ENCODE data around the gene APOBEC3G.
"Not testable (repeated sequence)": the region's sequence is repeated elsewhere in the genome, so short reads cannot be mapped to it uniquely, and the experiment has no call there.

APOBEC3G gene

GRCh38 chr22:39068033-39068785 is 8.9 kb upstream of the APOBEC3G start:
- DNase-seq (ENCODE audit: low spot score): no peak

- no peak for DNase-seq (ENCODE audit: low spot score)
Observed at GRCh38 chr22:39070186-39070585, 6.9 kb upstream of the APOBEC3G start.

GRCh38 chr22:39072581-39072981 is 4.5 kb upstream of the APOBEC3G start:
- not testable (repeated sequence) for DNase-seq (ENCODE audit: low spot score)

GRCh38 chr22:39073981-39074380 is 3.1 kb upstream of the APOBEC3G start:
- DNase-seq (ENCODE audit: low spot score): no peak

- not testable (repeated sequence) for DNase-seq (ENCODE audit: low spot score)
Observed at GRCh38 chr22:39076155-39077025, 685 bp upstream of the APOBEC3G start.

- not testable (repeated sequence) for DNase-seq (ENCODE audit: low spot score)
Observed at GRCh38 chr22:39077912-39078311, 837 bp downstream of the APOBEC3G start.

GRCh38 chr22:39078329-39078728 is 1.3 kb downstream of the APOBEC3G start:
- DNase-seq (ENCODE audit: low spot score): no peak

GRCh38 chr22:39079054-39079637 is 2.1 kb downstream of the APOBEC3G start:
- DNase-seq (ENCODE audit: low spot score): not testable (repeated sequence)

- no peak for DNase-seq (ENCODE audit: low spot score)
Observed at GRCh38 chr22:39080052-39080762, 3.1 kb downstream of the APOBEC3G start.

- DNase-seq (ENCODE audit: low spot score): no peak
Observed at GRCh38 chr22:39081016-39081415, 3.9 kb downstream of the APOBEC3G start.

GRCh38 chr22:39081598-39081997 is 4.5 kb downstream of the APOBEC3G start:
- DNase-seq (ENCODE audit: low spot score): no peak

GRCh38 chr22:39083212-39084165 is 6.4 kb downstream of the APOBEC3G start:
- DNase-seq (ENCODE audit: low spot score): no peak

- no peak for DNase-seq (ENCODE audit: low spot score)
Observed at GRCh38 chr22:39084666-39085065, 7.6 kb downstream of the APOBEC3G start.

GRCh38 chr22:39087098-39087497 is 10.0 kb downstream of the APOBEC3G start:
- no peak for DNase-seq (ENCODE audit: low spot score)

GRCh38 chr22:39087881-39088684 is 11.0 kb downstream of the APOBEC3G start:
- DNase-seq (ENCODE audit: low spot score): no peak

GRCh38 chr22:39088685-39089032 is 11.6 kb downstream of the APOBEC3G start:
- DNase-seq (ENCODE audit: low spot score): no peak

GRCh38 chr22:39089928-39090327 is 12.9 kb downstream of the APOBEC3G start:
- no peak for DNase-seq (ENCODE audit: low spot score)

- no peak for DNase-seq (ENCODE audit: low spot score)
Observed at GRCh38 chr22:39090426-39091064, 13.5 kb downstream of the APOBEC3G start.

Data from HuH-7.5 (cell line).